GM18868 (cell line): Measurements from ENCODE around the gene BRINP1.
"Not testable (repeated sequence)": the region's sequence is repeated elsewhere in the genome, so short reads cannot be mapped to it uniquely, and the experiment has no call there.

Experiments
- ATAC-seq: cut with Tn5 transposase; IDR thresholded peaks from one replicate; pipeline ENCODE4 v1.9.1; 2021; ENCODE audit warnings: mild to moderate bottlenecking, moderate library complexity; ENCODE audit not compliant: unreplicated experiment

Gene BRINP1

GRCh38 chr9:119216651-119217331 lies 152.4 kb downstream of the BRINP1 start:
- no peak for ATAC-seq

- ATAC-seq = no peak
Measured at GRCh38 chr9:119215651-119216050, 153.6 kb downstream of the BRINP1 start.

GRCh38 chr9:119213471-119213870 lies 155.8 kb downstream of the BRINP1 start:
- no peak for ATAC-seq

GRCh38 chr9:119197893-119198607 lies 171.2 kb downstream of the BRINP1 start:
- ATAC-seq = no peak

- ATAC-seq = no peak
Measured at GRCh38 chr9:119195521-119195920, 173.7 kb downstream of the BRINP1 start.

- no peak for ATAC-seq
Measured at GRCh38 chr9:119185298-119185697, 183.9 kb downstream of the BRINP1 start.

GRCh38 chr9:119184265-119184936 lies 184.8 kb downstream of the BRINP1 start:
- no peak for ATAC-seq

- no peak for ATAC-seq
Measured at GRCh38 chr9:119181561-119181960, 187.7 kb downstream of the BRINP1 start.

- no peak for ATAC-seq
Measured at GRCh38 chr9:119180897-119181296, 188.3 kb downstream of the BRINP1 start.

- no peak for ATAC-seq
Measured at GRCh38 chr9:119179701-119180100, 189.5 kb downstream of the BRINP1 start.

- ATAC-seq = no peak
Measured at GRCh38 chr9:119177196-119177595, 192.0 kb downstream of the BRINP1 start.

- ATAC-seq = no peak
Measured at GRCh38 chr9:119175581-119175980, 193.7 kb downstream of the BRINP1 start.

- not testable (repeated sequence) for ATAC-seq
Measured at GRCh38 chr9:119169222-119169621, 200.0 kb downstream of the BRINP1 start.

- ATAC-seq = no peak
Measured at GRCh38 chr9:119167876-119168275, 201.4 kb downstream of the BRINP1 start.

- ATAC-seq = no peak
Measured at GRCh38 chr9:119167267-119167666, 202.0 kb downstream of the BRINP1 start.

- no peak for ATAC-seq
Measured at GRCh38 chr9:119166096-119166495, 203.1 kb downstream of the BRINP1 start.

GRCh38 chr9:119165131-119165530 lies 204.1 kb downstream of the BRINP1 start:
- no peak for ATAC-seq

- no peak for ATAC-seq
Measured at GRCh38 chr9:119164716-119165115, 204.5 kb downstream of the BRINP1 start.

GRCh38 chr9:119160551-119160950 lies 208.7 kb downstream of the BRINP1 start:
- ATAC-seq = no peak

GRCh38 chr9:119159386-119159785 lies 209.8 kb downstream of the BRINP1 start:
- ATAC-seq = no peak

GRCh38 chr9:119157196-119157595 lies 212.0 kb downstream of the BRINP1 start:
- no peak for ATAC-seq

- no peak for ATAC-seq
Measured at GRCh38 chr9:119156354-119156753, 212.9 kb downstream of the BRINP1 start.
